NCI-H748 (cell line): ENCODE measurements around the gene DCAF12.
"Not testable (repeated sequence)": the region's sequence is repeated elsewhere in the genome, so short reads cannot be mapped to it uniquely, and the experiment has no call there.

ENCODE experiments used
- DNase-seq: peaks from one replicate; lab custom pipeline; 2025; ENCODE audit not compliant: unreplicated experiment; lab: John Stamatoyannopoulos, UW

The DCAF12 gene

DNA sequence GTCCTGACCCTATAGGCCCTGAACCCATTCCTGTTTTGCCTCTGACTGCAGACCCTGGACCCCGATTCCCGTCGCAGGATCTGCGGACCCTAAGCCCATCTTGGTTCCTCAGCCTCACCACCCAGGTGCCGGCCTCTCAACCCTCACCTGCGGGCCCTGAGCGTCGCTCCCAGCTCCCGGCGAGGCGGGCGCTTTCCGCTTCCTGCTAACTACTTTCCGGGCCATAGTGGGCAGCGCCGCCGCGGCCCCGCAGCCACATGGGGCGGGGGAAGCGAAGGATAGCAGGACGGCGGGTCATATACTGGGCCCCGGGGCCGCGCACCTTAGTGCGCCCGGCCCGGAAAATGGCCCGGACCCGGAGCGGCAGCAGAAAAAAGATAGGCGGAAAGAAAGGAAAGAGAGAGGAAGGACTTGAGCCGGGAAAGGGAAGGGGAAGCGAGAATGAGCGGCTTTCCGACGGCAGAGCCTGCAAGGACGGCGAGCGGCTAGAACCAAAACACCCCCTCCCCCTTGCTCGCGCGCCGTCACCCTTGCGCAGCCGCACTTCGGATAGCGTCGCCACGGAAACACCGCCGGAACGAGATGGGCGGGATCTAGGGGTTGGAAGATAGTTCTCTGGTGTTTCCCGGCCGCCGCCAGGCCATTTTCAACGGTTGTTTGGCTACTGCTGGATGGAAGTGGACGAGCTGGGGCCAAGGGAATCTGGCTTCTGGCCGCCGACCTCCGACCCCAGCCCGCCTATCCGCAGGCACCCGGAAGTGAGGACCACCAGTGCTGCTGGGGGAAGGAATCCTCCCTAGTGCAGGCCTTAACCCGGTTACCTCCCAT lies at the start of gene DCAF12:
TSS of gene DCAF12 (minus strand) at position 492 of the 828 bp plus-strand sequence. CDS start at position 225, 267 bp downstream.
- peak; percentile 97 for DNase-seq

DNA sequence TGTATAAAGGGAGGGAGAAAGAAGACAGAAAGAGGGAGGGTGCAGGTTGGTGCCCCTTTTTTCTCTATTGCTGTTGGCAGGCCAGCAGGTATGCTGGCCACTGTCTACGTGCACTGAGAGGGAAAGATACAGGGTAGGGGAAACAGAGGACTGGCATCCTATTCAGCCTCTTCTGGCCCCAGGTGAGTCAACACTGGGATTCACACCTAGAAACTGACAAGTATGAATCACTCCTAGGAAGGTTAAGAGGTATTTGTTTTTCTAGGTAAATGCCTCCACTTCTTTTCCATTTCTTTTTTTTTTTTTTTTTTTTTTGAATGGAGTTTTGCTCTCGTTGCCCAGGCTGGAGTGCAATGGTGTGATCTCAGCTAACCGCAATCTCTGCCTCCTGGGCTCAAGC lies 49.6 kb upstream of the DCAF12 start:
- DNase-seq, result no peak

DNA sequence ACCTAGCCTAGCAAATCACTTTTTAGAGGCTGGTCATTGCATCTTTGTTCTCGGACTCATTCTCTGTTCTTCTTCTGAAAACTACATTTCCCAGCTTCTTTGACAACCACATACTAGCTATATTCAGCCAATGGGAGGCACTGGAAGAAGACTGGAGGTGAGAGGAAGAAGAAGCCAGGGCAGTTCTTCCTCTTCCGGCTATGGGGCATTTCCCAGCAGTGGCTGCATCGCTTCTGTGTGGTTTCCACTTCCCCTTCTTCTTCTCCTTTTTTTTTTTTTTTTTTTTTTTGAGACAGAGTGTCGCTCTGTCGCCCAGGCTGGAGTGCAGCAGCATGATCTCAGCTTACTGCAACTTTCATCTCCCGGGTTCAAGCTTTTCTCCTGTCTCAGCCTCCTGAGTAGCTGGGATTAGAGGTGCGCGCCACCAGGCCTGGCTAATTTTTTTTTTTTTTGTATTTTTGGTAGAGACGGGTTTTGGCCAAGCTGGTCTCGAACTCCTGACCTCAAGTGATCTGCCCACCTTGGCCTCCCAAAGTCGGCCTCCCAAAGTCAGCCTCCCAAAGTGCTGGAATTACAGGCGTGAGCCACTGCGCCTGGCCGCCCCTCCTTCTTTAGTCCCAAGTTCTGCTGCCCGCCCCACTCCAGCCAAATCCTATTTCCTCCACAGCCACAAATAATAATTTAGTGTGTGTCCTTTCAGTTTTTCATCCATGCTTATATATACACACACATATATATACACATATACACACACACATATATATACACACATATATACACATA lies 45.4 kb upstream of the DCAF12 start:
- no peak for DNase-seq

DNA sequence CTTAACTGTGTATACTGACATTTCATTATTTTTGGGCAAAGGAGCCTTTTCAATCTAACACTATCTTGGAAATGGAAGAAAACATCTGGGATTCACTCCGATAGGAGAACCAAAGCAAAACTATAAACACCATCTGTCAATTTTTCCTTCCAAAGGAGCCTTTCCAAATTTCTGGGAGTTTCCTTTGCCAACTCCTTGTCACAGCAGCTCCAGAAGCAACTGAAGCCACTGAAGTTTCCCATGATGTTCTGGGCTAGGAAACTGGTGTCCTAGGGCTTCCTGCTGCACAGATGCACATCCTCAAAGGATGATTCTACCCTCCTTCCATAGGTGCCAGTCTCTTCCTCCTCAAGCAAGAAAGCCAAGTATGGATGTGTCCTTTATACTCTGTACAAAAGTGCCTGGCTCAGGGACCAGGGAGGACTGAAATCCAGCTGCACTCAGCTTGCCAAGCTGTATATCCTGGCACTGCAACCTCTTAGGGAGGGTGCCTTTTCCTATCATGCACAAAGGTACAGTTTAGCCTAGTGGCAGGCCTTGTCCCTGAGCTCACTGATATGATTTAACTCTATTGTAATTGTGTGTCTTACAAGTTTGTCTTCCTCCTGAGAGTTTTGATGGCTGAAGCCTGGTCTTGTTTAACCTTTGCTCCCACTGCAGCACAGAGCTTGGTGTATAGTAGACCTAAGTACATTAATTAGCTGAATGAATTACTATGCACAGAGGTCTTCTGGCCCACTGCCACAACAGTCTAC lies 43.9 kb upstream of the DCAF12 start:
- no peak for DNase-seq

DNA sequence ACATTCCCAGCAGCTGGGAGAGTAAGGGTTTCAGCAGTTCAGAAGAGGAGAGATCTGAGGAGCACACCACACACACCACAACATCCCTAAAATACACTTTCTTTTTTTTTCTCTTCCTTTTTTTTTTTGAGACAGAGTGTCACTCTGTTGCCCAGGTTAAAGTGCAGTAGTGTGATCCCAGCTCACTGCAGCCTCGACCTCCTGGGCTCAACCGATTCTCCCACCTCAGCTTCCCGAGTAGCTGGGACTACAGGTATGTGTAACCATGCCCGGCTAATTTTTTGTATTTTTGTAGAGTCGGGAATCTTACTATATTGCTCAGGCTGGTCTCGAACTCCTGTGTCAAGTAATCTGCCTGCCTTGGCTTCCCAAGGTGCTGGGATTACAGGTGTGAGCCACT lies 42.6 kb upstream of the DCAF12 start:
- no peak for DNase-seq

GRCh38 chr9:34163434-34163833 lies 36.9 kb upstream of the DCAF12 start:
- no peak for DNase-seq

DNA sequence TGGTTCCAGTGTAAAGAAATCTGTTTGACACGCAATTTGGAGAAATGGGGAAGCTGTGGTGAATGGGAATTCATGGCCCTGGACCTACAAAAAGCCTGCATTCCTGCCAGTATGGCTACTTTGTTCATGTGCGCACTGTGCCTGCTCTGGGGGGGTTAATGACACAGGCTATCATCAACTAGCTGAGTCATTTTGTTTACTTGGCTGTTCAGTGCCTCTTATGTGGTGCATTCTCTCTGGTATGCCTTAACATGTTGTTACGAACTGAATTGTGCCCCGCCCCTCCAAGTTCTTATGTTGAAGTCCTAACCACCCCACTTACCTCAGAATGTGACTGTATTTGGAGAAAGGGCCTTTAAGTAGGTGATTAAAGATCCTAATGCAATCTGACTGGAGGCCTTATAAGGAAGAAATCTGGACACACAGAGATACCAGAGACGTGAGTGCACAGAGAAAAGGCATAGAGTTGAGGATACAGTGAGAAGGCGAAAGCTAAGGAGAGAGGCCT lies 31.9 kb upstream of the DCAF12 start:
- peak; percentile 61 for DNase-seq

DNA sequence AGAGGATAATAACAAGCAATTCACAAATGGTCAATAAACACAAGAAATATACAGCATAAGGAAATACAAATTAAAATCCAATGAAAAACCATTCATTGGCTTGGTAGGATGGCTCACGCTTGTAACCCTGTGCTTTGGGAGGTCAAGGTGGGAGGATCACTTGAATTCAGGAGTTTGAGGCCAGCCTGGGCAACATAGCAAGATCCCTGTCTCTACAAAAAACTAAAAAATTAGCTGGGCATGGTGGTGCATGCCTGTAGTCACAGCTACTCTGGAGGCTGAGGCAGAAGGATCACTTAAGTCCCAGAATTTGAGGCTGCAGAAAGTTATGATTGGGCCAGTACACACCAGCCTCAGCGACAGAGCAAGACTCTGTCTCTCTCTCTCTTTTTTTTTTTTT lies 31.4 kb upstream of the DCAF12 start:
- DNase-seq, result no peak

- no peak for DNase-seq
These were observed 30.8 kb upstream of the DCAF12 start for GRCh38 chr9:34157318-34157717.

DNA sequence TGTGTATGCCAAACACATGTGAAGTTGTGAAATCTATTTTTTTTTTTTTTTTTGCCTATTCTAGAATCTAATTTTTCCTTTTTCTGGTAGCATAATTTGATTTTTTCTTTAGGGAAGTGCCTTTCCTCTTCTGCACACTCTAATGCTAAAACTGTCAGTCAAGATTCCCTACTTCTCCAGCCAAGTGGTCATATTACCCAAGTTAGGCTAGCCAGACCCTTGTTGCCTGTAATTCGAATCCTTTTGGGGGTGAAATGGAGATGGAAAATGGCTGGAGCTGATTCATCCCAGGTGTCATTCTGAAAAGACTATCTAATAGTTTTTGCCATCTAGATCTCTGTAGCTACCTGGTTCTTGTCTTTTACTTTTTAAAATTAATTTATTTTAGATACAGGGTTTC lies 27.6 kb upstream of the DCAF12 start:
- DNase-seq, result no peak

- no peak for DNase-seq
These were observed 24.9 kb upstream of the DCAF12 start for GRCh38 chr9:34151398-34151797.

DNA sequence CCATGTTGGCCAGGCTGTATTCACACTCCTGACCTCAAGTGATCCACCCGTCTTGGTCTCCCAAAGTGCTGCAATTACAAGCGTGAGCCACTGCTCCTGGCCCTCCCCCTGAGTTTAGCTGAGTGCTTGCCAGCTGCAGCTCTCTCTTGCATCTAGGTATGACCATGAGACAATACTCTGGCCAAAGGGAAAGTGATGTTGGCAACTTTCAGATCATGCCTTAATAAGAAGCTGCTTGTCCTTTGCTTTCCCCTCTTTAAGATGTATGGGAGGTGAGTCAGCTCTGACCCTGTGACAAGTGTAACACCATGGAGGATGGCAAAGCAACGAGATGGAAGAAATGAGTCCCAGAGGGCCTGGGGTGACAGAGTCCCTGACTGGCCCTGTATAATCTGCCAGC lies 18.7 kb upstream of the DCAF12 start:
- no peak for DNase-seq

DNA sequence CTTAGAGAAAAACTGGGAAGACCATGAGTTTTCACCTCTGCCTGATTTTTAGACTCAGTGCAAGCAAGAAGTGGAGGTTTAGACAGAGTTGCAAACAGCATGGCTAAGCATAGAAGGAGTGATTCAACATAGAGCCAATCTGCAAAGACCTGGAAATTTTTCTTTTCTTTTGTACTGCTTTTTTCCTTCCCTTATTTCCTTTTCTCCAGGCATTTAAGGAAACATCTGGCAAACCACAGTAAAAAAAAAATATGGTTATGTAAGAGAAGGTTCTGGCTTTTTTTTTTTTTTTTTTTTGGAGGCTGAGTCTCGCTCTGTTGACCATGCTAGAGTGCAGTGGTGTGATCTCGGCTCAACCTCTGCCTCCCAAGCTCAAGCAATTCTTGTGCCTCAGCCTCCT lies 16.6 kb upstream of the DCAF12 start:
- DNase-seq, result no peak

GRCh38 chr9:34140853-34141252 lies 14.4 kb upstream of the DCAF12 start:
- no peak for DNase-seq

GRCh38 chr9:34139477-34140146 lies 13.1 kb upstream of the DCAF12 start:
- DNase-seq, result no peak

- DNase-seq, result not testable (repeated sequence)
These were observed 12.1 kb upstream of the DCAF12 start for GRCh38 chr9:34138644-34139043.

GRCh38 chr9:34134521-34134920 lies 8.0 kb upstream of the DCAF12 start:
- DNase-seq, result no peak

- peak; percentile 16 for DNase-seq
These were observed 7.0 kb upstream of the DCAF12 start for GRCh38 chr9:34133436-34133949.

- DNase-seq, result no peak
These were observed 5.1 kb upstream of the DCAF12 start for GRCh38 chr9:34131571-34131970.
